Memory B cell (primary cell): Measurements from ENCODE around the gene SLC9A5.

Source experiments
- ATAC-seq: fragments of 150-1000 bp; cut with Tn5 transposase; 2 replicates; pipeline ENCODE4 v1.10.0; 2021; ENCODE audit warnings: low read depth, mild to moderate bottlenecking, moderate library complexity
- DNase-seq, 2 donors: peaks; one replicate each; pipeline ENCODE4 v3.0.0; 2022; ENCODE audit warnings: low spot score in 2 of 2
- H3K27ac Mint-ChIP-seq: one replicate; pipeline ENCODE4 v1.8.0; 2022; ENCODE audit warnings: mild to moderate bottlenecking, moderate library complexity, mixed read lengths
- H3K27me3 Mint-ChIP-seq: one replicate; pipeline ENCODE4 v1.8.0; 2022; ENCODE audit warnings: mixed read lengths
- H3K36me3 Mint-ChIP-seq: one replicate; pipeline ENCODE4 v1.8.0; 2022; ENCODE audit warnings: mild to moderate bottlenecking, mixed read lengths
- H3K4me1 Mint-ChIP-seq: one replicate; pipeline ENCODE4 v1.8.0; 2022; ENCODE audit warnings: mixed read lengths
- H3K4me3 Mint-ChIP-seq: one replicate; pipeline ENCODE4 v1.8.0; 2022; ENCODE audit warnings: mild to moderate bottlenecking, moderate library complexity, mixed read lengths
- H3K9me3 Mint-ChIP-seq: one replicate; pipeline ENCODE4 v1.8.0; 2022; ENCODE audit warnings: mixed read lengths

SLC9A5 gene

GRCh38 chr16:67250045-67250327, 1.2 kb downstream of the SLC9A5 start:
- no peaks in the 10 kb centered on the region for H3K9me3 Mint-ChIP-seq
- peak overlapping the region; percentile 78 for H3K4me3 Mint-ChIP-seq
- ATAC-seq = no peak

GRCh38 chr16:67252609-67253497, 4.1 kb downstream of the SLC9A5 start:
- H3K27ac Mint-ChIP-seq = no peak overlapping the region
- H3K27me3 Mint-ChIP-seq = peaks cover 11% of the 10 kb centered on the region
- H3K36me3 Mint-ChIP-seq = no peaks in the 10 kb centered on the region
- H3K4me1 Mint-ChIP-seq = peaks cover 16% of the 10 kb centered on the region
- no peak for DNase-seq
- ATAC-seq = no peak
- H3K4me3 Mint-ChIP-seq = no peak overlapping the region
- no peaks in the 10 kb centered on the region for H3K9me3 Mint-ChIP-seq

More at GRCh38 chr16:67250045-67250327, 1.2 kb downstream of the SLC9A5 start:
- Mint-ChIP-seq H3K27me3 (peaks cover 11% of the 10 kb centered on the region), H3K27ac (no peak overlapping the region), H3K4me1 (peaks cover 25% of the 10 kb centered on the region), H3K36me3 (no peaks in the 10 kb centered on the region)
- no peak for DNase-seq

GRCh38 chr16:67254801-67255552, 6.2 kb downstream of the SLC9A5 start:
- H3K4me3 Mint-ChIP-seq = no peak overlapping the region
- no peak for ATAC-seq
- peaks cover 5% of the 10 kb centered on the region for H3K27me3 Mint-ChIP-seq
- no peaks in the 10 kb centered on the region for H3K9me3 Mint-ChIP-seq
- no peak for DNase-seq
- no peaks in the 10 kb centered on the region for H3K36me3 Mint-ChIP-seq
- peaks cover 2% of the 10 kb centered on the region for H3K4me1 Mint-ChIP-seq
- no peak overlapping the region for H3K27ac Mint-ChIP-seq

- no peak overlapping the region for H3K4me3 Mint-ChIP-seq
- H3K27ac Mint-ChIP-seq = no peak overlapping the region
- no peaks in the 10 kb centered on the region for H3K9me3 Mint-ChIP-seq
- no peak for DNase-seq
- ATAC-seq = no peak
- peaks cover 2% of the 10 kb centered on the region for H3K27me3 Mint-ChIP-seq
- no peaks in the 10 kb centered on the region for H3K4me1 Mint-ChIP-seq
- H3K36me3 Mint-ChIP-seq = no peaks in the 10 kb centered on the region
Observed at GRCh38 chr16:67255553-67256221, 6.9 kb downstream of the SLC9A5 start.

GRCh38 chr16:67256701-67257230, 8.0 kb downstream of the SLC9A5 start:
- Mint-ChIP-seq H3K9me3 (no peaks in the 10 kb centered on the region), H3K27ac (no peak overlapping the region), H3K36me3 (no peaks in the 10 kb centered on the region), H3K27me3 (peaks cover under 1% of the 10 kb centered on the region), H3K4me1 (no peaks in the 10 kb centered on the region), H3K4me3 (no peak overlapping the region)
- ATAC-seq = no peak
- no peak for DNase-seq

GRCh38 chr16:67257486-67258160, 8.8 kb downstream of the SLC9A5 start:
- Mint-ChIP-seq H3K9me3 (no peaks in the 10 kb centered on the region), H3K27ac (no peak overlapping the region), H3K4me3 (no peak overlapping the region), H3K36me3 (no peaks in the 10 kb centered on the region), H3K27me3 (no peaks in the 10 kb centered on the region), H3K4me1 (no peaks in the 10 kb centered on the region)
- ATAC-seq (no peak), DNase-seq (no peak)

GRCh38 chr16:67258161-67258835, 9.5 kb downstream of the SLC9A5 start:
- ATAC-seq (no peak), DNase-seq (no peak)
- Mint-ChIP-seq H3K27me3 (peaks cover 6% of the 10 kb centered on the region), H3K4me3 (no peak overlapping the region), H3K4me1 (no peaks in the 10 kb centered on the region), H3K9me3 (no peaks in the 10 kb centered on the region), H3K27ac (no peak overlapping the region), H3K36me3 (no peaks in the 10 kb centered on the region)

GRCh38 chr16:67259705-67260104, 10.9 kb downstream of the SLC9A5 start:
- Mint-ChIP-seq H3K36me3 (no peaks in the 10 kb centered on the region), H3K27me3 (peaks cover 6% of the 10 kb centered on the region), H3K4me3 (no peak overlapping the region), H3K4me1 (no peaks in the 10 kb centered on the region), H3K9me3 (no peaks in the 10 kb centered on the region), H3K27ac (no peak overlapping the region)
- DNase-seq (no peak), ATAC-seq (no peak)

- H3K4me1 Mint-ChIP-seq = no peaks in the 10 kb centered on the region
- peaks cover 6% of the 10 kb centered on the region for H3K27me3 Mint-ChIP-seq
- no peaks in the 10 kb centered on the region for H3K9me3 Mint-ChIP-seq
- DNase-seq = peak in 1 of 2 donors; percentile 28
- peak; percentile 74 for ATAC-seq
- H3K27ac Mint-ChIP-seq = no peak overlapping the region
- no peaks in the 10 kb centered on the region for H3K36me3 Mint-ChIP-seq
- H3K4me3 Mint-ChIP-seq = no peak overlapping the region
Observed at GRCh38 chr16:67260426-67261063, 11.8 kb downstream of the SLC9A5 start.

- Mint-ChIP-seq H3K27me3 (peaks cover 6% of the 10 kb centered on the region), H3K36me3 (no peaks in the 10 kb centered on the region), H3K4me3 (no peak overlapping the region), H3K4me1 (no peaks in the 10 kb centered on the region), H3K9me3 (no peaks in the 10 kb centered on the region), H3K27ac (no peak overlapping the region)
- no peak for ATAC-seq
- DNase-seq = no peak
Observed at GRCh38 chr16:67263201-67263600, 14.4 kb downstream of the SLC9A5 start.

GRCh38 chr16:67264277-67264676, 15.5 kb downstream of the SLC9A5 start:
- Mint-ChIP-seq H3K4me3 (no peak overlapping the region), H3K27ac (no peak overlapping the region), H3K36me3 (no peaks in the 10 kb centered on the region), H3K4me1 (no peaks in the 10 kb centered on the region), H3K27me3 (peaks cover 6% of the 10 kb centered on the region), H3K9me3 (no peaks in the 10 kb centered on the region)
- no peak for ATAC-seq
- DNase-seq = no peak

GRCh38 chr16:67264866-67265265, 16.1 kb downstream of the SLC9A5 start:
- Mint-ChIP-seq H3K4me1 (no peaks in the 10 kb centered on the region), H3K27ac (no peak overlapping the region), H3K9me3 (no peaks in the 10 kb centered on the region), H3K4me3 (no peak overlapping the region), H3K36me3 (no peaks in the 10 kb centered on the region), H3K27me3 (peaks cover 6% of the 10 kb centered on the region)
- DNase-seq (no peak), ATAC-seq (no peak)

- H3K9me3 Mint-ChIP-seq = no peaks in the 10 kb centered on the region
- no peak for ATAC-seq
- H3K4me1 Mint-ChIP-seq = no peaks in the 10 kb centered on the region
- peaks cover 6% of the 10 kb centered on the region for H3K27me3 Mint-ChIP-seq
- DNase-seq = no peak
- no peaks in the 10 kb centered on the region for H3K36me3 Mint-ChIP-seq
- no peak overlapping the region for H3K27ac Mint-ChIP-seq
- no peak overlapping the region for H3K4me3 Mint-ChIP-seq
Observed at GRCh38 chr16:67265834-67266233, 17.1 kb downstream of the SLC9A5 start.
